Activated CD8-positive, alpha-beta T cell treated with anti-CD3 and anti-CD28 coated beads for 36 hours (primary cell): ENCODE data around the gene TPSD1. TPM values are rescaled to one million over a fixed set of nuclear protein-coding genes. Genes with fewer than 3 reads are reported as not detected.
"Not testable (repeated sequence)": the region's sequence is repeated elsewhere in the genome, so short reads cannot be mapped to it uniquely, and the experiment has no call there.

Experiments
- ATAC-seq: fragments of 200-7000 bp; cut with Tn5 transposase; one replicate; pipeline ENCODE4 v1.10.0; 2021; ENCODE audit warnings: mild to moderate bottlenecking, moderate library complexity
- CTCF ChIA-PET: fragments of 350-600 bp; sonication (Branson Sonifier 250); formaldehyde crosslinking; loops from one replicate; lab custom pipeline; 2021; ENCODE audit warnings: antibody characterized with exemption; lab: Charles Lee
- POLR2A ChIA-PET: fragments of 350-600 bp; sonication (Branson Sonifier 250); formaldehyde crosslinking; loops from one replicate; lab custom pipeline; 2021; ENCODE audit warnings: antibody characterized with exemption; lab: Charles Lee
- DNase-seq: peaks from one replicate; pipeline ENCODE4 v3.0.0-alpha.2; 2020
- H3K27ac Mint-ChIP-seq: one replicate; pipeline ENCODE4 v1.8.0; 2021; ENCODE audit warnings: mild to moderate bottlenecking, mixed read lengths
- H3K27me3 Mint-ChIP-seq: one replicate; pipeline ENCODE4 v1.8.0; 2021; ENCODE audit warnings: mixed read lengths
- H3K36me3 Mint-ChIP-seq: one replicate; pipeline ENCODE4 v1.8.0; 2021; ENCODE audit warnings: low read depth, mixed read lengths
- H3K4me1 Mint-ChIP-seq: one replicate; pipeline ENCODE4 v1.8.0; 2021; ENCODE audit warnings: low read depth, mixed read lengths
- H3K4me3 Mint-ChIP-seq: one replicate; pipeline ENCODE4 v1.8.0; 2021; ENCODE audit warnings: mild to moderate bottlenecking, moderate library complexity, mixed read lengths
- H3K9me3 Mint-ChIP-seq: one replicate; pipeline ENCODE4 v1.8.0; 2021; ENCODE audit warnings: mixed read lengths
- intact Hi-C: fragments of 100-400 bp; cut with micrococcal nuclease; formaldehyde crosslinking; loops from one replicate; pipeline ENCODE4 v1.10.0; 2022
- total RNA-seq, 2 experiments: library from RNA; stranded (reverse); gene quantifications; one replicate each; pipeline ENCODE4 v1.2.3, GENCODE V29; 2021
- TF ChIP-seq, protein P1 (sequence below): fragments of 200-600 bp; IDR thresholded peaks from one replicate; pipeline ENCODE4 v1.8.0; 2022; ENCODE audit warnings: antibody characterized with exemption, mild to moderate bottlenecking

Gene TPSD1
- not detected for total RNA-seq

DNA sequence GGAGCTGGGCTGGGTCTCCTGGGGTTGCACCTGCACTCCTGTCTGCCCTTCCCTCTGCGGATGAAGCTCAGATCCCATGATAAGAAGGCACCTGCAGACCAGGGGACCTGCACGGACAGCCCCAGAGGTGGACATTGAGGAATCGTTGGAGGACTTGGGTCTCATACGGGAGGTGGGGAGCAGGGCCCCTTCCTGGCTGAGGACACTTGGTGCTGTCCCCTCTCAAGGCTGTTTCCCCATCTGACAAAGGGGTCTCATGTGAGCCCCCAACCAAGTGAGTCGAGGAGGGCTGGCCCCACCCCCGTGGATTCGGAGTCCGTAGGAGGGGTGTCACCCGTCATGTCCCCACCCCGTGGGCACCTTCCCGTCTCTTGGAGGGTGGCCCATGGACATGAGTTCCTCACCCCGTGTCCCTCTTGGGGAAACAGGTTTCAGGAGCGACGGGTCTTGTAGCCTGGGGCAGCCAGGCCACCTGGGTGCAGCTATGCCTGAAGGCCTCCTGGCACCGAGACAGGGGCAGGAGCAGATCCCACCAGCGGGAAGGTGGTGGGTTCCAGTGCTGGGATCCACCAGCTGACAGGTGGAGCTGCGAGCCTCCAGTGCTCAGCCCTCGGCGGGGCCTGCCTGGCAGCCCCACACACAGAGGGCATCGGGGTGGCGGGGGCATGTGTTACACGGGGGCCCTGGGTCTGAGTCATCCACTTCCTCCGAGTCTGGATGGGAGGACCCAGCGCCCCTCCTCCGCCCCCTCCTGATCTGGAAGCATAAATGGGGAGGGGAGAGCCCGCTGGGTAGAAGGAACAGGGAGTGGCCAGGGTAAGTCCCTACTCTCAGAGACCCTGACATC is at the start of gene TPSD1:
Gene TPSD1 (plus strand): TSS at position 794 of the 847 bp plus-strand sequence. CDS start 212 bp downstream, outside the sequence.
- intact Hi-C loops, H3K4me1 Mint-ChIP-seq, POLR2A ChIA-PET, H3K36me3 Mint-ChIP-seq, H3K9me3 Mint-ChIP-seq, H3K27ac Mint-ChIP-seq, CTCF ChIA-PET, H3K4me3 Mint-ChIP-seq, H3K27me3 Mint-ChIP-seq, DNase-seq, ATAC-seq: not testable (repeated sequence)

DNA sequence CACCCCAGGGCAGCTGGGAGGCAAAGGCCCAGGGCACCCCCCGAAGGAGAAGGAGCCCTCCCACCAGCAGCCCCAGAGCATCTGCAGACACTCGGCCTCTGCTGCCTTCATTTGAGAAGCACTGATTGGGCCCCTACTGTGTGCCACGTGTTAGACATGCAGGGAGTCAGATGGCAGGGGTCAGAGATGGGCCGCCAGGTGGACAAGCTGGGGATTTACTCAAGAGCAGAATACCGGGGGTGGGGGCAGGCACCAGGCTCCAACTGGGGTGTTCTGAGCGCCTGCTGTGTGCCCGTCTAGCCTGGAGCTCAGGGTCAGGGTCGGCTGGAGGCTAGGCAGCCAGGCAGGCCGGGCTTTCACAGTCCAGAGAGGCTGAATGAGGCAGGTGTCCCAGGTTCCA is 49.5 kb upstream of the TPSD1 start:
- no peaks in the 10 kb centered on the region for H3K9me3 Mint-ChIP-seq
- H3K27ac Mint-ChIP-seq: no peak overlapping the region
- DNase-seq: no peak
- H3K4me3 Mint-ChIP-seq: no peak overlapping the region
- CTCF ChIA-PET: no interaction called here
- POLR2A ChIA-PET: no interaction called here
- TF ChIP-seq, protein P1, sequence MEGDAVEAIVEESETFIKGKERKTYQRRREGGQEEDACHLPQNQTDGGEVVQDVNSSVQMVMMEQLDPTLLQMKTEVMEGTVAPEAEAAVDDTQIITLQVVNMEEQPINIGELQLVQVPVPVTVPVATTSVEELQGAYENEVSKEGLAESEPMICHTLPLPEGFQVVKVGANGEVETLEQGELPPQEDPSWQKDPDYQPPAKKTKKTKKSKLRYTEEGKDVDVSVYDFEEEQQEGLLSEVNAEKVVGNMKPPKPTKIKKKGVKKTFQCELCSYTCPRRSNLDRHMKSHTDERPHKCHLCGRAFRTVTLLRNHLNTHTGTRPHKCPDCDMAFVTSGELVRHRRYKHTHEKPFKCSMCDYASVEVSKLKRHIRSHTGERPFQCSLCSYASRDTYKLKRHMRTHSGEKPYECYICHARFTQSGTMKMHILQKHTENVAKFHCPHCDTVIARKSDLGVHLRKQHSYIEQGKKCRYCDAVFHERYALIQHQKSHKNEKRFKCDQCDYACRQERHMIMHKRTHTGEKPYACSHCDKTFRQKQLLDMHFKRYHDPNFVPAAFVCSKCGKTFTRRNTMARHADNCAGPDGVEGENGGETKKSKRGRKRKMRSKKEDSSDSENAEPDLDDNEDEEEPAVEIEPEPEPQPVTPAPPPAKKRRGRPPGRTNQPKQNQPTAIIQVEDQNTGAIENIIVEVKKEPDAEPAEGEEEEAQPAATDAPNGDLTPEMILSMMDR: no peak
- peaks cover 4% of the 10 kb centered on the region for H3K4me1 Mint-ChIP-seq
- ATAC-seq: no peak
- no peaks in the 10 kb centered on the region for H3K27me3 Mint-ChIP-seq
- H3K36me3 Mint-ChIP-seq: no peaks in the 10 kb centered on the region
- intact Hi-C loops: no loop called here

DNA sequence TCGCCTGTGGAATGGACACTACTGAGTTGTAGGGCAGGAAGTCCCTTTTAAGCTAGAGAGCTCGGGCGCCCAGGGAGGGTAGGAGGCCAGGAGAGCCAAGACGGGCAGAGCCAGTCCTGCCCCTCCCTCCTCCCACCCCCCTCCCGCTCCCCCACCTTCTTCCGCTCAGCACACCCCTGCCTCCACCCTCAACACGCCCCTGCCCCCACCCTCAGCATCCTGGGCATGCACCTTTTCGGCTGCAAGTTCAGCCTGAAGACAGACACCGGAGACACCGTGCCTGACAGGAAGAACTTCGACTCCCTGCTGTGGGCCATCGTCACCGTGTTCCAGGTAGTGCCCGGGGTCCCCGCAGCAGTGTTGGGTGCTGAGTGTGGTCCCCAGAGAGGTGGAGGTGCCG is 49.1 kb upstream of the TPSD1 start:
- ChIA-PET CTCF (no interaction called here), POLR2A (no interaction called here)
- Mint-ChIP-seq H3K27me3 (no peaks in the 10 kb centered on the region), H3K4me1 (peaks cover 4% of the 10 kb centered on the region), H3K4me3 (no peak overlapping the region), H3K27ac (no peak overlapping the region), H3K36me3 (no peaks in the 10 kb centered on the region), H3K9me3 (no peaks in the 10 kb centered on the region)
- no peak for DNase-seq
- intact Hi-C loops: no loop called here
- ATAC-seq: no peak
- TF ChIP-seq, protein P1: no peak

DNA sequence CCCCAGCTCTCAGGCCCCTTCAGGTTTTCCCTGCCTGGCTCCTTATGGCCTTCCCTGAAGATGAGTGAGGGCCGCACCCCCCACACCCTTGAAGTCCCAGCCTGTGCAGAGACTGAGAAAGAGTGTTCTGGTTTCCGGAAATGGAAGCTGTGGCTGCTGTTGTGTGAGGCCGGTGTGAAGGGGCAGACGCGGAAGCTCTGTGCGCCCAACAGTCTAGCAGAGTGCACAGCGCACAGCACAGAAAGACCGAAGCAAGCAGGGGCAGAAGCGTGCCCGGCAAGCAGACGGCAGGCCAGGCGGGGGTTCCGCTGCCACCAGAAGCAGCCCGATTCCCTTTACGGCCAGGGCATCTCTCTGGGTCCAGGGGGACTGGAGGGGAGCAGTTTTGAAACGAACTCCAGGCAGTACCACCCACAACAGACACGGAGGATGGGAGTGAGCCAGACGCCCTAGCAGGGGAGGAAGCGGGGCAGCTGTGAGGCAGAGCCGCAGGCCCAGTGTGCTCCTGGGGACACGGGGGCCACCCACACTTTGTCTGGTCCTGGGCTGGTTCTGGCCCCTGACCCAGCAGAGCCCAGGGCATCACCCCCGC is 47.5 kb upstream of the TPSD1 start:
- Mint-ChIP-seq H3K4me1 (peaks cover 4% of the 10 kb centered on the region), H3K27me3 (no peaks in the 10 kb centered on the region), H3K4me3 (peak overlapping the region; percentile 34), H3K27ac (peak overlapping the region; percentile 34), H3K36me3 (no peaks in the 10 kb centered on the region), H3K9me3 (no peaks in the 10 kb centered on the region)
- DNase-seq: peak; percentile 12
- ChIA-PET POLR2A (no interaction called here), CTCF (no interaction called here)
- ATAC-seq: peak; percentile 78
- intact Hi-C loops: no loop called here
- TF ChIP-seq, protein P1: no peak

DNA sequence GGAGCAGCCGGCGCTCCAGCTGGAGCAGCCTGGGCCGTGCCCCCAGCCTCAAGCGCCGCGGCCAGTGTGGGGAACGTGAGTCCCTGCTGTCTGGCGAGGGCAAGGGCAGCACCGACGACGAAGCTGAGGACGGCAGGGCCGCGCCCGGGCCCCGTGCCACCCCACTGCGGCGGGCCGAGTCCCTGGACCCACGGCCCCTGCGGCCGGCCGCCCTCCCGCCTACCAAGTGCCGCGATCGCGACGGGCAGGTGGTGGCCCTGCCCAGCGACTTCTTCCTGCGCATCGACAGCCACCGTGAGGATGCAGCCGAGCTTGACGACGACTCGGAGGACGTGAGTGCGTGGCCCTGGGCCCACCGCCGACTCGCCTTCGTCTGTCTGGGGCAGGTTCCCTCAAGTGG is 46.8 kb upstream of the TPSD1 start:
- DNase-seq: no peak
- Mint-ChIP-seq H3K4me1 (peaks cover 4% of the 10 kb centered on the region), H3K36me3 (no peaks in the 10 kb centered on the region), H3K4me3 (no peak overlapping the region), H3K27ac (no peak overlapping the region), H3K9me3 (no peaks in the 10 kb centered on the region), H3K27me3 (no peaks in the 10 kb centered on the region)
- TF ChIP-seq, protein P1: no peak
- ChIA-PET CTCF (no interaction called here), POLR2A (no interaction called here)
- intact Hi-C loops: no loop called here
- ATAC-seq: no peak
